HepG2 (cell line): ENCODE data around the gene GDAP1L1. TPM values are rescaled to one million over a fixed set of nuclear protein-coding genes. Genes with fewer than 3 reads are reported as not detected.

Experiments used
- MLLT10 ChIP-seq: sonication (generic); formaldehyde crosslinking; IDR thresholded peaks from 2 replicates; pipeline ENCODE4 v1.4.0; 2020; ENCODE audit warnings: missing genetic modification reagents
- MTF2 ChIP-seq: sonication (generic); formaldehyde crosslinking; IDR thresholded peaks from 2 replicates; pipeline ENCODE4 v1.5.0; 2020; ENCODE audit warnings: missing genetic modification reagents, borderline replicate concordance
- NCOA5 ChIP-seq: sonication (generic); formaldehyde crosslinking; IDR thresholded peaks from 2 replicates; pipeline ENCODE4 v1.4.0; 2020; ENCODE audit warnings: missing genetic modification reagents
- PCBP2 ChIP-seq: fragments of 200-400 bp; formaldehyde crosslinking; optimal IDR thresholded peaks from 2 replicates; pipeline ENCODE3; 2018; ENCODE audit warnings: low read length, low read depth; ENCODE audit not compliant: poor library complexity, severe bottlenecking
- RFX5 ChIP-seq: IDR thresholded peaks from 2 replicates; pipeline ENCODE4 v1.6.1; 2011; ENCODE audit warnings: low read depth, low read length, improper control_type of control experiment
- ZNF652 ChIP-seq: IDR thresholded peaks from 2 replicates; pipeline ENCODE4 v1.6.1; 2016; ENCODE audit warnings: low read depth, borderline replicate concordance
- ZNF777 ChIP-seq: sonication (generic); formaldehyde crosslinking; IDR thresholded peaks from 2 replicates; pipeline ENCODE4 v1.4.0; 2020; ENCODE audit warnings: missing genetic modification reagents
- ZSCAN31 ChIP-seq: sonication (generic); formaldehyde crosslinking; IDR thresholded peaks from 2 replicates; pipeline ENCODE4 v1.5.0; 2020; ENCODE audit warnings: low read depth, mild to moderate bottlenecking, missing genetic modification reagents
- polyA plus RNA-seq, 8 experiments: library from polyadenylated mRNA; depleted of rRNA in 3 of 8; stranded (reverse) in 7 of 8; unstranded in 1 of 8; fragments of >200 nt; fragmentation: Illumina TruSeq in 4 of 8; extraction: Trizol in 4 of 8; gene quantifications; 2 replicates each; pipeline versions ENCODE4 v1.2.1 to v1.2.3, GENCODE V29; 2011 to 2016; ENCODE audit warnings: low read depth in 4 of 8, missing spikeins in 1 of 8, mixed read lengths in 1 of 8; ENCODE audit not compliant: insufficient read depth in 1 of 8
- total RNA-seq, 5 experiments: library from RNA; depleted of rRNA; stranded (reverse); fragments of >200 nt; fragmentation: Illumina TruSeq; extraction: Trizol; gene quantifications; 2 replicates each; pipeline ENCODE4 v1.2.3, GENCODE V29; 2016; ENCODE audit warnings: low read depth in 1 of 5
- TF ChIP-seq, protein P1 (sequence below): sonication (generic); formaldehyde crosslinking; IDR thresholded peaks from 2 replicates; pipeline ENCODE4 v1.4.0; 2020; ENCODE audit warnings: mild to moderate bottlenecking, low read depth, missing genetic modification reagents
- TF ChIP-seq, protein P2 (sequence below): sonication (generic); formaldehyde crosslinking; IDR thresholded peaks from 2 replicates; pipeline ENCODE4 v1.4.0; 2020; ENCODE audit warnings: missing genetic modification reagents
- TF ChIP-seq, protein P3 (sequence below): sonication (generic); formaldehyde crosslinking; IDR thresholded peaks from 2 replicates; pipeline ENCODE4 v1.4.0; 2020; ENCODE audit warnings: missing genetic modification reagents
- TF ChIP-seq, protein P4 (sequence below): sonication (generic); formaldehyde crosslinking; IDR thresholded peaks from 2 replicates; pipeline ENCODE4 v1.4.0; 2020; ENCODE audit warnings: mild to moderate bottlenecking, missing genetic modification reagents
- TF ChIP-seq, protein P5 (sequence below): sonication (generic); formaldehyde crosslinking; IDR thresholded peaks from 2 replicates; pipeline ENCODE4 v1.4.0; 2020; ENCODE audit warnings: missing genetic modification reagents
- TF ChIP-seq, protein P6 (sequence below), 2 experiments: sonication (generic) in 1 of 2; formaldehyde crosslinking in 1 of 2; IDR thresholded peaks; 2 replicates each; pipeline versions ENCODE4 v1.5.1 to v1.6.1; 2011 to 2020; ENCODE audit warnings: borderline replicate concordance in 1 of 2, low read depth in 1 of 2, low read length in 1 of 2, mild to moderate bottlenecking in 1 of 2, missing genetic modification reagents in 1 of 2, moderate library complexity in 1 of 2
- TF ChIP-seq, protein P7 (sequence below): sonication (generic); formaldehyde crosslinking; IDR thresholded peaks from 2 replicates; pipeline ENCODE4 v1.4.0; 2020; ENCODE audit warnings: missing genetic modification reagents

The GDAP1L1 gene
- total and polyA plus RNA-seq, 2 of the 13 experiments (the other 11 are each of a cell fraction or from before 2014, with no cell fraction given), result 0.04 TPM; not detected in 1

DNA sequence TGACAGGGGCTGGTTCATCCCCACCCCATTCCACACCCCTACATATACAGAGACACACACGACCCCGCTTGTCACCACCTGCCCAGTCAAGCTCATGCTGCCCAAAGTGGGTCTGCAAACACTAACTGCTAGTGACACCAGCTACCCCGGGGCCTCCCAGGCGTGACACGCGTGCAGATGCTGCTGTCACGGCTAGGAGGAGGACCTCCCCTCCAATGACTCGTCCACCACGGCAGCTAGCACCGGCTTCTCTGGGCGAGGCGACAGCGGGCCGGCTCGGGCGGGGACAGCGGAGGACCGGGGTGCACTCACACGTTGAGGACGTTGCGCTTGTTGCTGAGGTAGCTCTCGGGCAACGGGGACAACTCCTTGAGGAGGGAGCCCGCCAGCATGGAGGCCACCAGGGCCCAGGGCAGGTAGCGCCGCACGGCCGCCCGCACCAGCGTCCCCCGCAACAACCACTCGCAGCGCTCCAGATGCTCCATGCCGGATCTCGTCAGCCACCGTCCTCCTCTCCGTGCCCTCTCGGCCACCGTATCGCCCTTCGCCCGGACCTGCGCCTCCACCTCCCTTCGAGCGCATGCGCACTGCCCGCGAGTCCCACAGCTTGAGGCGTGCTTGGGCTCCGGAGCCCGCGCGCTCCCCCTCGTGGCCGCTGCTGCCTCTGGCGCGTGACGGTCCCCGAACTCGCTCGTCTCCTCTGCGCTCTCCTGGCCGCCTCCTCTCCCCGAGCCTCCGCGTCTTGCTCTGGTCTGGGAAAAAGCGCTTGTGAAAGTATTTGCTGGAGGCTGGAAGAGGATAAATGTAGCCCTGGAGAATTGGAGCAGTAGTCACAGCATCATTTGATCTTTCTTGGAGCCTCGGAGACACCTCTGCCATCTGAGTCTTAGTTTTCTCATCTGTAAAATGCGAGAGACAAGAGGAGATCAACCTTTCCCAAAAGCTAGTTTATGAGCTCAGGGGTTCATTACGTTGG, 63.8 kb downstream of the GDAP1L1 start, which contains the start of gene FITM2 (continued):
- TF ChIP-seq ZNF652 (CRISPR knock-in tag) (peak; percentile 31; the same call in 1 of the 2 replicates), ZSCAN31 (CRISPR knock-in tag) (peak; percentile 98), NCOA5 (CRISPR knock-in tag) (no peak), MLLT10 (CRISPR knock-in tag) (no peak), RFX5 (0 out of 2 replicates have a peak, but pooled peaks have one; percentile 10), PCBP2 (no peak), ZNF777 (CRISPR knock-in tag) (peak; percentile 62; the same call in 1 of the 2 replicates), MTF2 (CRISPR knock-in tag) (peak; percentile 81; the same call in 1 of the 2 replicates)
- TF ChIP-seq, protein P1, sequence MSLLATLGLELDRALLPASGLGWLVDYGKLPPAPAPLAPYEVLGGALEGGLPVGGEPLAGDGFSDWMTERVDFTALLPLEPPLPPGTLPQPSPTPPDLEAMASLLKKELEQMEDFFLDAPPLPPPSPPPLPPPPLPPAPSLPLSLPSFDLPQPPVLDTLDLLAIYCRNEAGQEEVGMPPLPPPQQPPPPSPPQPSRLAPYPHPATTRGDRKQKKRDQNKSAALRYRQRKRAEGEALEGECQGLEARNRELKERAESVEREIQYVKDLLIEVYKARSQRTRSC (CRISPR knock-in tag), result no peak
- TF ChIP-seq, protein P2, sequence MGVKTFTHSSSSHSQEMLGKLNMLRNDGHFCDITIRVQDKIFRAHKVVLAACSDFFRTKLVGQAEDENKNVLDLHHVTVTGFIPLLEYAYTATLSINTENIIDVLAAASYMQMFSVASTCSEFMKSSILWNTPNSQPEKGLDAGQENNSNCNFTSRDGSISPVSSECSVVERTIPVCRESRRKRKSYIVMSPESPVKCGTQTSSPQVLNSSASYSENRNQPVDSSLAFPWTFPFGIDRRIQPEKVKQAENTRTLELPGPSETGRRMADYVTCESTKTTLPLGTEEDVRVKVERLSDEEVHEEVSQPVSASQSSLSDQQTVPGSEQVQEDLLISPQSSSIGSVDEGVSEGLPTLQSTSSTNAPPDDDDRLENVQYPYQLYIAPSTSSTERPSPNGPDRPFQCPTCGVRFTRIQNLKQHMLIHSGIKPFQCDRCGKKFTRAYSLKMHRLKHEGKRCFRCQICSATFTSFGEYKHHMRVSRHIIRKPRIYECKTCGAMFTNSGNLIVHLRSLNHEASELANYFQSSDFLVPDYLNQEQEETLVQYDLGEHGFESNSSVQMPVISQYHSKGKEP (CRISPR knock-in tag), result 0 out of 2 replicates have a peak, but pooled peaks have one; percentile 60
- TF ChIP-seq, protein P3, sequence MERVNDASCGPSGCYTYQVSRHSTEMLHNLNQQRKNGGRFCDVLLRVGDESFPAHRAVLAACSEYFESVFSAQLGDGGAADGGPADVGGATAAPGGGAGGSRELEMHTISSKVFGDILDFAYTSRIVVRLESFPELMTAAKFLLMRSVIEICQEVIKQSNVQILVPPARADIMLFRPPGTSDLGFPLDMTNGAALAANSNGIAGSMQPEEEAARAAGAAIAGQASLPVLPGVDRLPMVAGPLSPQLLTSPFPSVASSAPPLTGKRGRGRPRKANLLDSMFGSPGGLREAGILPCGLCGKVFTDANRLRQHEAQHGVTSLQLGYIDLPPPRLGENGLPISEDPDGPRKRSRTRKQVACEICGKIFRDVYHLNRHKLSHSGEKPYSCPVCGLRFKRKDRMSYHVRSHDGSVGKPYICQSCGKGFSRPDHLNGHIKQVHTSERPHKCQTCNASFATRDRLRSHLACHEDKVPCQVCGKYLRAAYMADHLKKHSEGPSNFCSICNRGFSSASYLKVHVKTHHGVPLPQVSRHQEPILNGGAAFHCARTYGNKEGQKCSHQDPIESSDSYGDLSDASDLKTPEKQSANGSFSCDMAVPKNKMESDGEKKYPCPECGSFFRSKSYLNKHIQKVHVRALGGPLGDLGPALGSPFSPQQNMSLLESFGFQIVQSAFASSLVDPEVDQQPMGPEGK (CRISPR knock-in tag), result peak; percentile 75
- TF ChIP-seq, protein P4, sequence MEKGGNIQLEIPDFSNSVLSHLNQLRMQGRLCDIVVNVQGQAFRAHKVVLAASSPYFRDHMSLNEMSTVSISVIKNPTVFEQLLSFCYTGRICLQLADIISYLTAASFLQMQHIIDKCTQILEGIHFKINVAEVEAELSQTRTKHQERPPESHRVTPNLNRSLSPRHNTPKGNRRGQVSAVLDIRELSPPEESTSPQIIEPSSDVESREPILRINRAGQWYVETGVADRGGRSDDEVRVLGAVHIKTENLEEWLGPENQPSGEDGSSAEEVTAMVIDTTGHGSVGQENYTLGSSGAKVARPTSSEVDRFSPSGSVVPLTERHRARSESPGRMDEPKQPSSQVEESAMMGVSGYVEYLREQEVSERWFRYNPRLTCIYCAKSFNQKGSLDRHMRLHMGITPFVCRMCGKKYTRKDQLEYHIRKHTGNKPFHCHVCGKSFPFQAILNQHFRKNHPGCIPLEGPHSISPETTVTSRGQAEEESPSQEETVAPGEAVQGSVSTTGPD, result no peak
- TF ChIP-seq, protein P5, sequence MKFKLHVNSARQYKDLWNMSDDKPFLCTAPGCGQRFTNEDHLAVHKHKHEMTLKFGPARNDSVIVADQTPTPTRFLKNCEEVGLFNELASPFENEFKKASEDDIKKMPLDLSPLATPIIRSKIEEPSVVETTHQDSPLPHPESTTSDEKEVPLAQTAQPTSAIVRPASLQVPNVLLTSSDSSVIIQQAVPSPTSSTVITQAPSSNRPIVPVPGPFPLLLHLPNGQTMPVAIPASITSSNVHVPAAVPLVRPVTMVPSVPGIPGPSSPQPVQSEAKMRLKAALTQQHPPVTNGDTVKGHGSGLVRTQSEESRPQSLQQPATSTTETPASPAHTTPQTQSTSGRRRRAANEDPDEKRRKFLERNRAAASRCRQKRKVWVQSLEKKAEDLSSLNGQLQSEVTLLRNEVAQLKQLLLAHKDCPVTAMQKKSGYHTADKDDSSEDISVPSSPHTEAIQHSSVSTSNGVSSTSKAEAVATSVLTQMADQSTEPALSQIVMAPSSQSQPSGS (CRISPR knock-in tag), result peak; percentile 92
- TF ChIP-seq, protein P6, sequence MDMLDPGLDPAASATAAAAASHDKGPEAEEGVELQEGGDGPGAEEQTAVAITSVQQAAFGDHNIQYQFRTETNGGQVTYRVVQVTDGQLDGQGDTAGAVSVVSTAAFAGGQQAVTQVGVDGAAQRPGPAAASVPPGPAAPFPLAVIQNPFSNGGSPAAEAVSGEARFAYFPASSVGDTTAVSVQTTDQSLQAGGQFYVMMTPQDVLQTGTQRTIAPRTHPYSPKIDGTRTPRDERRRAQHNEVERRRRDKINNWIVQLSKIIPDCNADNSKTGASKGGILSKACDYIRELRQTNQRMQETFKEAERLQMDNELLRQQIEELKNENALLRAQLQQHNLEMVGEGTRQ (IDR thresholded peaks at IDR 0.05; ENCODE audit: low read depth, low read length), result no peak; the same call in 1 of the 2 replicates
- TF ChIP-seq, protein P6 (CRISPR knock-in tag; IDR thresholded peaks at IDR 0.05; ENCODE audit: borderline replicate concordance), result no peak; the same call in 1 of the 2 replicates
- TF ChIP-seq, protein P7, sequence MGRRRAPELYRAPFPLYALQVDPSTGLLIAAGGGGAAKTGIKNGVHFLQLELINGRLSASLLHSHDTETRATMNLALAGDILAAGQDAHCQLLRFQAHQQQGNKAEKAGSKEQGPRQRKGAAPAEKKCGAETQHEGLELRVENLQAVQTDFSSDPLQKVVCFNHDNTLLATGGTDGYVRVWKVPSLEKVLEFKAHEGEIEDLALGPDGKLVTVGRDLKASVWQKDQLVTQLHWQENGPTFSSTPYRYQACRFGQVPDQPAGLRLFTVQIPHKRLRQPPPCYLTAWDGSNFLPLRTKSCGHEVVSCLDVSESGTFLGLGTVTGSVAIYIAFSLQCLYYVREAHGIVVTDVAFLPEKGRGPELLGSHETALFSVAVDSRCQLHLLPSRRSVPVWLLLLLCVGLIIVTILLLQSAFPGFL (CRISPR knock-in tag), result 0 out of 2 replicates have a peak, but pooled peaks have one; percentile 16
